K562 (cell line): ENCODE results near the gene CARD9. TPM values are rescaled to one million over a fixed set of nuclear protein-coding genes. Genes with fewer than 3 reads are reported as not detected.
A peak's percentile ranks its signal among the peaks of the same experiment; 100 is the strongest.

Experiments
- ATAC-seq: fragments of 200-7000 bp; cut with Tn5 transposase; 3 replicates; pipeline ENCODE4 v1.9.1; 2020; ENCODE audit warnings: moderate library complexity
- BruUV-seq: library from RNA; stranded (reverse); fragments of 400-500 nt; replicated peaks from 2 replicates; lab custom pipeline; 2021; lab: Mats Ljungman, UMichigan
- CTCF ChIA-PET: fragments of 300-600 bp; formaldehyde crosslinking; extraction: SDS; loops from one replicate; lab custom pipeline; 2021; ENCODE audit warnings: low intra/inter-chr PET ratio; lab: Yijun Ruan, JAX
- POLR2A ChIA-PET: fragments of 300-600, 350-650 bp; sonication (Branson Sonifier 250); formaldehyde crosslinking; extraction: SDS; loops from one replicate; lab custom pipeline; 2021; ENCODE audit warnings: antibody characterized with exemption, inconsistent platforms; lab: Yijun Ruan, JAX
- DNase-seq, 4 experiments: peaks; one replicate each; pipeline versions ENCODE4 v3.0.0 to v3.0.0-alpha.2; 2011 to 2018; ENCODE audit warnings: low spot score in 3 of 4, mixed read lengths in 3 of 4; ENCODE audit errors: extremely low read depth in 1 of 4
- FAIRE-seq: peaks from 2 replicates; lab custom pipeline; 2011; peaks lifted over from hg19 to GRCh38; lab: Jason Lieb, UNC
- H2AFZ ChIP-seq: 2 replicates; pipeline ENCODE4 v1.6.0; 2011; ENCODE audit warnings: low read depth, low read length, control low read depth, inconsistent platforms
- H3K27ac ChIP-seq: fragments of 200-600 bp; 3 replicates; pipeline ENCODE4 v1.8.0; 2011; ENCODE audit warnings: low read depth, mild to moderate bottlenecking, control low read depth, inconsistent platforms, low read length, moderate library complexity, mixed read lengths; ENCODE audit errors: extremely low read depth
- H3K27me3 ChIP-seq, 2 experiments: fragments of 300-600 bp in 1 of 2; 2 replicates in 1 of 2; 3 replicates in 1 of 2; pipeline versions ENCODE4 v1.6.0 to v1.8.0; 2011; ENCODE audit warnings: inconsistent platforms in 2 of 2, low read length in 2 of 2, mild to moderate bottlenecking in 1 of 2, mixed read lengths in 1 of 2, moderate library complexity in 1 of 2; ENCODE audit not compliant: control insufficient read depth in 2 of 2, insufficient read depth in 2 of 2
- H3K36me3 ChIP-seq: fragments of 300-600 bp; 3 replicates; pipeline ENCODE4 v1.8.0; 2011; ENCODE audit warnings: mild to moderate bottlenecking, low read length, inconsistent platforms; ENCODE audit not compliant: control insufficient read depth, insufficient read depth
- H3K4me1 ChIP-seq, 2 experiments: fragments of 200-600 bp in 1 of 2; replicated peaks in 1 of 2; 2 replicates in 1 of 2; 3 replicates in 1 of 2; pipeline versions ENCODE4 v1.5.1 to v1.8.0; 2011; ENCODE audit warnings: inconsistent platforms in 2 of 2, low read length in 2 of 2, mild to moderate bottlenecking in 1 of 2, mixed read lengths in 1 of 2, moderate library complexity in 1 of 2; ENCODE audit not compliant: control insufficient read depth in 2 of 2, insufficient read depth in 2 of 2
- H3K4me2 ChIP-seq: 2 replicates; pipeline ENCODE4 v1.6.1; 2011; ENCODE audit warnings: low read length, control low read depth, inconsistent platforms, mixed read lengths; ENCODE audit not compliant: insufficient read depth
- H3K4me3 ChIP-seq: fragments of 200-600 bp; sonication (generic), shearing (Covaris generic); 2 replicates; pipeline ENCODE4 v1.5.1; 2016; ENCODE audit warnings: control low read depth, inconsistent platforms
- H3K79me2 ChIP-seq: fragments of 200-600 bp; 3 replicates; pipeline ENCODE4 v1.8.0; 2011; ENCODE audit warnings: low read length, inconsistent platforms; ENCODE audit not compliant: control insufficient read depth, insufficient read depth
- H3K9ac ChIP-seq, 2 experiments: 2 replicates each; pipeline versions ENCODE4 v1.6.0 to v1.6.1; 2011; ENCODE audit warnings: low read depth in 2 of 2, low read length in 2 of 2, control low read depth in 1 of 2, inconsistent platforms in 1 of 2, mild to moderate bottlenecking in 1 of 2, mixed read lengths in 1 of 2; ENCODE audit not compliant: insufficient read depth in 1 of 2
- H3K9me1 ChIP-seq: one replicate; pipeline ENCODE4 v1.6.0; 2011; ENCODE audit warnings: inconsistent platforms, mild to moderate bottlenecking, low read length, moderate library complexity; ENCODE audit not compliant: control insufficient read depth, insufficient read depth
- H3K9me3 ChIP-seq: replicated peaks from 2 replicates; pipeline ENCODE4 v1.5.1; 2011; ENCODE audit warnings: low read depth, low read length, inconsistent platforms; ENCODE audit not compliant: control insufficient read depth, insufficient read depth
- H4K20me1 ChIP-seq: replicated peaks from 2 replicates; pipeline ENCODE4 v1.6.1; 2011; ENCODE audit warnings: low read length, inconsistent platforms, mixed read lengths; ENCODE audit not compliant: control insufficient read depth, insufficient read depth
- WGBS: fragments of 100-300 bp; shearing (Covaris generic); methylation state at CpG from one replicate; pipeline ENCODE4 v1.1.6; 2016; ENCODE audit warnings: low coverage, mixed read lengths; ENCODE audit not compliant: insufficient coverage; ENCODE audit errors: missing lambda C conversion rate; 5-methylcytosine and 5-hydroxymethylcytosine counted together
- in situ Hi-C: fragments of 300-500 bp; cut with MboI; formaldehyde crosslinking; loops from 4 replicates; pipeline ENCODE4 v1.15.0; 2018; ENCODE audit warnings: inconsistent platforms, mixed read lengths
- intact Hi-C: fragments of 100-400 bp; cut with micrococcal nuclease; formaldehyde crosslinking; loops from 2 replicates; pipeline ENCODE4 v1.14.2; 2022
- polyA plus RNA-seq, 8 experiments: library from polyadenylated mRNA; depleted of rRNA in 4 of 8; stranded (reverse) in 5 of 8; unstranded in 3 of 8; fragments of >200 nt; fragmentation: Nextera tagmentation in 2 of 8; fragmentation: Illumina TruSeq in 1 of 8; extraction: Ambion mirVana in 2 of 8; extraction: Trizol in 1 of 8; gene quantifications; 2 replicates each; pipeline versions ENCODE4 v1.2.1 to v1.2.3, GENCODE V29; 2011 to 2014; ENCODE audit warnings: inconsistent platforms in 1 of 8, missing spikeins in 1 of 8
- total RNA-seq, 7 experiments: library from RNA; depleted of rRNA in 6 of 7; stranded (reverse); fragments of >200 nt in 6 of 7; fragmentation: Illumina TruSeq in 2 of 7; extraction: Trizol in 2 of 7; gene quantifications; 2 replicates each; pipeline versions ENCODE4 v1.2.1 to v1.2.3, GENCODE V29; 2011 to 2021; ENCODE audit warnings: low replicate concordance in 1 of 7
- TF ChIP-seq, protein P1 (sequence below): fragments of 450-650 bp; IDR thresholded peaks from 2 replicates; pipeline ENCODE4 v1.6.1; 2016; ENCODE audit warnings: borderline replicate concordance
- TF ChIP-seq, protein P2 (sequence below), 2 experiments: fragments of 450-650 bp in 1 of 2; sonication (generic) in 1 of 2; formaldehyde crosslinking in 1 of 2; IDR thresholded peaks in 1 of 2; conservative IDR thresholded peaks in 1 of 2; 2 replicates each; pipeline versions ENCODE4 v1.6.1 to v1.8.1; 2016 to 2023; ENCODE audit warnings: mild to moderate bottlenecking in 2 of 2, moderate library complexity in 2 of 2, inconsistent platforms in 1 of 2, missing genetic modification reagents in 1 of 2

CARD9 gene
- total and polyA plus RNA-seq, 9 of the 15 experiments (the other 6 are each of a cell fraction or from before 2014, with no cell fraction given), result 1.7 to 53.0 (median 9.7) TPM

DNA sequence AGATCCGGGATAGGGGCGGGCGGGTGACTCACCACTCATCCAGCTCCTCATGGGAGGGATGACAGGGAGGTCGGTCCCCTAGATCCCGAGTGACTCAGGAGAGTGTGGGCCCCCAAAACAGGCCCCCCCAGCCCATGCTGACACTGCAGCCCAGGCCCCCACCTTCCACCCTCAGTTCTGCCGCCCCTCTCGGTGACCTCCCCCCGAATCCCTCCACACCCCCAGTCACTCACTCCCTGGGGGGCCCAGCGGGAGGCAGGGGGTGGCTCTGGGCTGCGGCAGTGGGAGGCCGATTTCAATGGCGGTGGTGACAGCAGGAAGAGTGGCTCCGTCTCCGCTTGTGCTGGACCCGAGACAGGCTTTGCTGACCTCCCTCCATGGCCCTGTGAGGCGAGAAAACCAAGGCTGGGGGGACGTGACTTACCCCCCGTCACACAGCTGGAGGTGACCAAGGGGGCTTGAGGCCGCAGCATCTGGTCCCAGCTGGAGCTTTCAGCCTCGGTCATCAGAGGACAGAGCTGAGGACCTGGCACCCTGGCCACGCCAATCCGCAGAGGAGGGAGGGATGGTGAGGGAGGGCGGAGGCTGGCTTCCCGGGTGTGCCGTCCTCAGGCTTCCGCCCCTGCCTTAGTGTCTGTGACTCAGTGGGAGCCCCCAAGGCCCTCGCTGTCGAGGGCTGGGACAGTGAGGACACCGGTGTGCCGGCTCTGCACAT lies 37.2 kb downstream of the CARD9 start:
- CTCF ChIA-PET, result no interaction called here
- DNase-seq (peak in 2 of 4 experiments; percentile 40 to 44), FAIRE-seq (no peak), ATAC-seq (no peak)
- TF ChIP-seq, protein P1, sequence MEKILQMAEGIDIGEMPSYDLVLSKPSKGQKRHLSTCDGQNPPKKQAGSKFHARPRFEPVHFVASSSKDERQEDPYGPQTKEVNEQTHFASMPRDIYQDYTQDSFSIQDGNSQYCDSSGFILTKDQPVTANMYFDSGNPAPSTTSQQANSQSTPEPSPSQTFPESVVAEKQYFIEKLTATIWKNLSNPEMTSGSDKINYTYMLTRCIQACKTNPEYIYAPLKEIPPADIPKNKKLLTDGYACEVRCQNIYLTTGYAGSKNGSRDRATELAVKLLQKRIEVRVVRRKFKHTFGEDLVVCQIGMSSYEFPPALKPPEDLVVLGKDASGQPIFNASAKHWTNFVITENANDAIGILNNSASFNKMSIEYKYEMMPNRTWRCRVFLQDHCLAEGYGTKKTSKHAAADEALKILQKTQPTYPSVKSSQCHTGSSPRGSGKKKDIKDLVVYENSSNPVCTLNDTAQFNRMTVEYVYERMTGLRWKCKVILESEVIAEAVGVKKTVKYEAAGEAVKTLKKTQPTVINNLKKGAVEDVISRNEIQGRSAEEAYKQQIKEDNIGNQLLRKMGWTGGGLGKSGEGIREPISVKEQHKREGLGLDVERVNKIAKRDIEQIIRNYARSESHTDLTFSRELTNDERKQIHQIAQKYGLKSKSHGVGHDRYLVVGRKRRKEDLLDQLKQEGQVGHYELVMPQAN, result no peak
- TF ChIP-seq, protein P2, sequence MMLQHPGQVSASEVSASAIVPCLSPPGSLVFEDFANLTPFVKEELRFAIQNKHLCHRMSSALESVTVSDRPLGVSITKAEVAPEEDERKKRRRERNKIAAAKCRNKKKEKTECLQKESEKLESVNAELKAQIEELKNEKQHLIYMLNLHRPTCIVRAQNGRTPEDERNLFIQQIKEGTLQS (IDR thresholded peaks at IDR 0.05), result peak; percentile 31; the same call in 1 of the 2 replicates
- TF ChIP-seq, protein P2 (CRISPR knock-in tag; conservative IDR thresholded peaks at IDR 0.05), result no peak
- peaks cover 3% of the 10 kb centered on the region for H3K9me1 ChIP-seq
- no peaks in the 10 kb centered on the region for H3K27me3 ChIP-seq
- BruUV-seq, result no TSS peak
- POLR2A ChIA-PET, result interaction anchor here (0.6 to 1.2 kb wide), 2 partner anchors 9 to 70 kb away, joined by 3 to 5 read pairs; partner anchors contain the start of gene GPSM1
- peaks cover 0 to 95% of the 10 kb centered on the region in 2 experiments; a peak in 2 of 5 replicates for H3K4me1 ChIP-seq
- peak overlapping the region in 1 of 2 experiments; percentile 9; a peak in 1 of 4 replicates for H3K9ac ChIP-seq
- in situ Hi-C loops, result loop anchor here (25.0 kb wide), 1 partner anchor 301 kb away; no protein-coding TSS in a partner anchor
- intact Hi-C loops, result no loop called here
- H2AFZ ChIP-seq, result no peak overlapping the region
- H4K20me1 ChIP-seq, result no peaks in the 10 kb centered on the region
- H3K27ac ChIP-seq, result no peak overlapping the region
- H3K36me3 ChIP-seq, result peaks cover 22% of the 10 kb centered on the region; the same call in 1 of the 3 replicates
- no peaks in the 10 kb centered on the region for H3K79me2 ChIP-seq
- H3K4me2 ChIP-seq, result no peak overlapping the region
- no peak overlapping the region for H3K4me3 ChIP-seq
- H3K9me3 ChIP-seq, result no peaks in the 10 kb centered on the region
- WGBS, result 68% methylated on average over 16 of the region's 30 CpGs
